ENCODE results near the gene WNT3A.

GRCh38 chr1:228087771-228088251 lies 81.0 kb downstream of the WNT3A start:
- TF ChIP-seq CTCF (IDR thresholded peaks at IDR 0.05 in 8 of 11, conservative IDR thresholded peaks at IDR 0.05 in 3 of 11), result peak in 1 of 11 experiments; percentile 10
- TF ChIP-seq POLR2AphosphoS5 (IDR thresholded peaks at IDR 0.05), result peak; percentile 72 to 78 (median 72)

All from spleen (tissue), 7 donors.